HG03196 (cell line): ENCODE results near the gene LCN15.
"Not testable (repeated sequence)": the region's sequence is repeated elsewhere in the genome, so short reads cannot be mapped to it uniquely, and the experiment has no call there.

ENCODE experiments used
- ATAC-seq: cut with Tn5 transposase; IDR thresholded peaks from one replicate; pipeline ENCODE4 v1.9.1; 2021; ENCODE audit not compliant: unreplicated experiment

LCN15 gene

GRCh38 chr9:136775191-136775590, 10.9 kb upstream of the LCN15 start:
- no peak for ATAC-seq

DNA sequence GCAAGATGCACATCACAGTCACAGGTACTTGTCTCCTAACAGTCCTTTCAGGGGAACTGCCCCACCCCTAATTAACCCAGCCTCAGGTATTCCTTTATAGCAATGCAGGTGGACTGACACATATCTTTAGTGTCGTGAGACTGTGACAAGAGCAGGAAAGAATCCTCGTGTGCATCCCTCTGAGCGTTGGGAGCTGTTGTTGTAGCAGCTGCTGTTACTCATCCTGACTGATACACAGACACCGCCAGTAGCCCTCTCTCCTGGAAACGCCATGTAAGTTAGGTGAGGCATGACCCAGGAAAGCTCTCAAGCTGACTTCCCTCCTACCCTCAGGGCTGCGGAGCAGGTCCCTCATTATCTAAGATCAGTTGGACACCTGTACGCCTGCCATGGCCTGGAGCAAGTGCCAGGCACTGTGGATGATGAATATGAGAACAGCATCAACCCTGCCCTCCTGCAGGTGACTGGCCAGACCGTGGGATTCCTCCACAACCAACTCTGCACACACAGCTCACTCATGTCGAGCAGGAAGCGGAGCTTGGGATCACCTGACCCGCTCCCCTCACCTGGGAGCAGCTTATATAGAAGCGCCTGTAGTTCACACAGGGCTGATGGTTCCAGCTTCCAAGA, 10.2 kb upstream of the LCN15 start:
- ATAC-seq, result no peak

DNA sequence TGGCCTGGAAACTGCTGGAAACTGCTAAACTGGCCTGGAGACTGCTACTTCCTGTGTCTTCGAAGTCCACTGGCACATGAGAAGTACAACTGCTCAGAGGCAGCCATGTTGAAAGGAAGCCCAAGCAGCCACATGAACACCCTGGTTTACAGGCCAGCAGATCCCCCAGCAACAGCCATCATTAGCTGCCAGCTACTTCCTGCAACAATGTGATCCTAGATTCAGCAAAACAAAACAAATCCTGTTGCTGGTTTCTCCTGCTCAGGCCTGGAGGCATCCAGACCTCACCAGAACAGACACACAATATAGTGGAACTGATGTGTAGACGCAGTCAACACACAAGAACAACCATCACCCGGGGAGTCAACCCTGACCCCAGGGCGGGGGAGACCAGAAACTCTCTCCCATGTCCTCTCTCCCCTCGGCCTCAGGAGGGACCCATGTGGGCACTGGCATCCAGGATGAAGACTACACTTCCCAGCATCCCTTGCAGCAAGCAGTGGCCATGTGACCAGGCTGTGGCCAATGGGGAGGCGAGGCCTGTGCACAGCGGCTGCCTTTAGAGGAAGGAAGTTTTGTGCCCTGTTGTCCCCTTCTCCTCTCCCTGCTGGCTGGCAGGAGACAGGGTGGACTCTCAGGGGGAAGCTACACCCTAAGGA, 9.2 kb upstream of the LCN15 start:
- no peak for ATAC-seq

- no peak for ATAC-seq
These were observed 7.6 kb upstream of the LCN15 start for GRCh38 chr9:136771907-136772415.

DNA sequence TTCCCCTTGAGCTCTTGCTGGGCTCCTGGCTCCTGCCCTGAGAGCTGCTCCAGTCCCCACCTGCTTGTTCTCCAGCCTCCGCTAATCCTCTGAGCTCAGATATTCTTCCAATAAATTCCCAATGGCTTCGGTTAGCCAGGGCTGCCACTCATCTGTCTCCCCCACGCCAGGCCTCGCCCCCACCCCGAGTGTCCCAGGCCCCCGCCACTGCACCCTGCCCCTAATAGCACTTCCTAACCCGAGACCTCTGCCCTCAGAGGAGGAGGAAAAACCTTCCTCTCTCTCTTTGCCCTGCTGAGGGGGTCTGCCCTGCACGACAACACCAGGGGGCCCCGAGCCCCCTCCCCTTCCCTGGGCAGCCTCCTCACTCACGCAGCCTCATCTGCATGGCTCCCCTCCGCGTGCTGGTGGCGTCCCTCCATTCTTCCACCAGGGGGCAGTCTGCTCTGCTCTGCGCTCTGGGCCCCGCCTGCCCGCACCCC, 5.4 kb upstream of the LCN15 start:
- ATAC-seq, result no peak

DNA sequence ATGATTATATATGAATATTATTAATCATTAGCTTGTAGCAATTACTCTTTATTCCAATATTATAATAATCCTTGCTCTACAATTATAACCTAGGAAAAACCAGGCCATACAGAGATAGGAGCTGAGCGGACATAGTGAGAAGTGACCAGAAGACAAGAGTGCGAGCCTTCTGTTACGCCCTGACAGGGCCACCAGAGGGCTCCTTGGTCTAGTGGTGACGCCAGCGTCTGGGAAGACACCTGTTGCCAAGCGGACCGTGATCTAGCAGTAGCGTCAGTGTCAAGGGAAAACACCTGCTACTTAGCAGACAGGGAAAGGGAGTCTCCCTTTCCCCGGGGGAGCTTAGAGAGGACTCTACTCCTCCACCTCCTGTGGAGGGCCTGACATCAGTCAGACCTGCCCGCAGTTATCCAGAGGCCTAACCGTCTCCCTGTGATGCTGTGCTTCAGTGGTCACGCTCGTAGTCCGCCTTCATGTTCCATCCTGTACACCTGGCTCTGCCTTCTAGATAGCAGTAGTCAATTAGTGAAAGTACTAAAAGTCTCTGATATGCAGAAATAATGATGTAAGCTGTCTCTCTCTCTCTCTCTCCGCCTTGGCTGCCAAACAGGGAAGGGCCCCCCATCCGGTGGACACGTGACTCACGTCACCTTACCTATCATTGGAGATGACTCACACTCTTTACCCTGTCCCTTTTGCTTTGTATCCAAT, 2.2 kb upstream of the LCN15 start:
- not testable (repeated sequence) for ATAC-seq

DNA sequence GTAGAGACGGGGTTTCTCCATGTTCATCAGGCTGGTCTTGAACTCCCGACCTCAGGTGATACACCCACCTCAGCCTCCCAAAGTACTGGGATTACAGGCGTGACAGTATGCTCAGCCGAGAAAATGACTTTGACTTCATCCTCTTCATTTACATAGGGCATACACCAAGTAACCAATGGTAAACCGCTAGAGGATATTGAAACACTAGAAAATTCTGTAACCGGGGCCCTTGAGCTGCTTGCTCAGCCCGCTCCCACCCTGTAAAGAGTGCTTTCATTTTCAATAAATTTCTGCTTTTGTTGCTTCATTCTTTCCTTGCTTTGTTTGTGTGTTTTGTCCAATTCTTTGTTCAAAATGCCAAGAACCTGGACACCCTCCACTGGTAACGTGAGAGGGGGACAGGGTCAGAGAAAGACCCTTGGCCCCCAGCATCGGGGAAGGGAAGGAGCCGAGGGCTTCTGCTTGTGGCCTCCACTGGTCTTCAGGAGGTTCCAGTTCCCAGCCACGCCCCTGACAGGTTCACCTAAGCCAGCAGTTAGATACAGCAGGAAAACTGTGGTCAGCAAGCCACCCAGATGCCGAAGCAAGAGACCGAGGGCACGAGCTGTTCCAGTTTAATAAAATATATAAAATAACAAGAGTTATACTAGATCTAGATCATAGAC, 1.6 kb upstream of the LCN15 start:
- not testable (repeated sequence) for ATAC-seq

- no peak for ATAC-seq
These were observed 723 bp upstream of the LCN15 start for GRCh38 chr9:136765041-136765440.

DNA sequence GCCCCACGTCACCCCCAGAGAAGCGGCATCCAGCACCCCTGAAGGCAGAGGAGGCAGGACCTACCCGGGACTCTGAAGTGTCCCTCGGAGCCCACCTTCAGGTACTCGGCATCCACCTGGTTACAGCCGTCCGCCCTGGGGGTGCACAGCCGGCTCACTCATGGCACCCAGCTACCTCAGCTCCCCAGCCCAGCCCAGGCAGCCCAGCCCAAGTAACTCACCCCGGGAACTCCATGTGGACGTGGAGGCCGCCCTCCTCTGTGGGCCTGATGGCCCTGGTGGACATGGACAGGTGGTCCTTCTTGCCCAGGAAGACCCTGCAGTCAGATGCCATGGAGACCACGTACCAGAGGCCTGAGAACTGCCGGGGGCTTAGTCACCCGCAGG, 676 bp downstream of the LCN15 start:
- no peak for ATAC-seq

DNA sequence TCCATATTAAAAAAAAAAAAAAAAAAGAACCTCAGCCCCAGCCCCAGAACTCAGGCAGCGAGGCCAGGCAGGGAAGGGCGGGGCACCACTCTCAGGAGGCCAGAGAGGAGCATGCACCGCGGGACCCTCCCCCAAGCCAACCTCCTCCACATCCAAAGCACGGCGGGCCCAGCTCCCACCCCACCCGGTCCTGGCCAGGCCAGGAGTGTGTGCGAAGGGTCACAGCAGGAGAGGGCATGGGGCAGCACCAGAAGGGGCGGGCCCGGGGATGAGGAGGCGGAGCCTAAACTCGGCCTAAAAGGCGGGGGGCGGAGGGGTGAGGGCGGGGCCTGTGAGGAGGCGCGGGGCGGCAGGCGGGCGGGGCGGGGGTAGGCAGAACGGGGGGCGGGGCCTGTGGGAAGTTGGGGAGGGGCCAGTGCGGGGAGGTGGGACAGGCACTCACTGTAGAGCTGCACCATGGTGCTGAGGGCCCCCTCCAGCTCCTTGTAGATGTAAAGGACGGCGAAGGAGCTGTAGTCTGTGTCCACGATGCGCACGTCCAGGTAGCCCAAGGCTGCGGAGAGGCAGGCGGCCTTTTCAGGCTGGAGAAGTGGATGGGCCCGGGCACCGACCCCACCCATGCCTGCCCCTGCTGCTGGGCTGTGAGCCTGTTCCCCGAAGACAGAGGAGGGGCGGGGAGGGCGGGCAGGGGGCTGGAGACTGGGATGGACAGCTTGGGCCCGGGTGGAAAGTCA, 1.2 kb downstream of the LCN15 start:
- no peak for ATAC-seq

DNA sequence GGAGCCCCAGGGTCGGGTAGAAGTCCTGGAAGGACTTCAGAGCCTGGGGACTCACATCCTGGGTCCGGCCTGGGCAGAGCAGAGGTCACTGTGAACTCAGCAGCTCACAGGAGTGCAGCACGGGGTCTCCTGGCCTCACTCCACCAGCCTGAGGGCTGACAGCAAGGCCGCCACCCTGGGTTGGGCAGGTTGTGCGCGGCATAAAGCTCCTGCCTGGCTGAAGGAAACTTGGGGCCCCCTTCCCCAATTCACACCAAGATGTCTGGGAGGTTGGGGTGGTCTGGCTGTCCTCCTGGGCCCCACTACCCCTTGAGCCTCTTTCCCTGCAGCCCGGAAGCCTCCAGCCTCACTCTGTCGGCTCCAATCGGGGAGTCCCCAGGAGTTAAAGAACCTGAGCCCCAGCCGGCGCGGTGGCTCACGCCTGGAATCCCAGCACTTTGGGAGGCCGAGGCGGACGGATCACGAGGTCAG, 2.1 kb downstream of the LCN15 start:
- ATAC-seq, result no peak

DNA sequence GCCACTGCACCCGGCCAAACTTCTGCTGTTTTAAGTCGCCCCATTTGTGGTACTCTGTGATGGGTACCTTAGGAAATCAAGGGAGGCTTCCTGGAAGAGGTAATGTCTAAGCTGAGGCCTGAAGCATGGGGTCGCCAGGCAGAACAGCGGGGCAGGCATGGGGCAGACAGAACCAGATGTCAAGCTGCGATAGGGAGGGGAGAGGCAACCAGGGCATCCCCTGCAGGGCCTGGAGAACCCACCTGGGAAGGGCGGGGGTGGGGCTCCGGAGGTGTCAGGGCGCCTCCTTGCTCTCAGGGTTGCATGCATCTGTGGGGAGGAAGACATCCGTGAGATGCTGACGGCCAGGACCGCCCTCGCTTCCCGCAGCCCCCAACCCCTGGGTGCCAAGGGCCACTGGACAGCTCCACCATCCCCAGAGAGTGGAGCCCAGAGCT, 2.8 kb downstream of the LCN15 start:
- no peak for ATAC-seq

GRCh38 chr9:136760834-136761544, 3.3 kb downstream of the LCN15 start:
- not testable (repeated sequence) for ATAC-seq

GRCh38 chr9:136760424-136760823, 3.9 kb downstream of the LCN15 start:
- no peak for ATAC-seq

DNA sequence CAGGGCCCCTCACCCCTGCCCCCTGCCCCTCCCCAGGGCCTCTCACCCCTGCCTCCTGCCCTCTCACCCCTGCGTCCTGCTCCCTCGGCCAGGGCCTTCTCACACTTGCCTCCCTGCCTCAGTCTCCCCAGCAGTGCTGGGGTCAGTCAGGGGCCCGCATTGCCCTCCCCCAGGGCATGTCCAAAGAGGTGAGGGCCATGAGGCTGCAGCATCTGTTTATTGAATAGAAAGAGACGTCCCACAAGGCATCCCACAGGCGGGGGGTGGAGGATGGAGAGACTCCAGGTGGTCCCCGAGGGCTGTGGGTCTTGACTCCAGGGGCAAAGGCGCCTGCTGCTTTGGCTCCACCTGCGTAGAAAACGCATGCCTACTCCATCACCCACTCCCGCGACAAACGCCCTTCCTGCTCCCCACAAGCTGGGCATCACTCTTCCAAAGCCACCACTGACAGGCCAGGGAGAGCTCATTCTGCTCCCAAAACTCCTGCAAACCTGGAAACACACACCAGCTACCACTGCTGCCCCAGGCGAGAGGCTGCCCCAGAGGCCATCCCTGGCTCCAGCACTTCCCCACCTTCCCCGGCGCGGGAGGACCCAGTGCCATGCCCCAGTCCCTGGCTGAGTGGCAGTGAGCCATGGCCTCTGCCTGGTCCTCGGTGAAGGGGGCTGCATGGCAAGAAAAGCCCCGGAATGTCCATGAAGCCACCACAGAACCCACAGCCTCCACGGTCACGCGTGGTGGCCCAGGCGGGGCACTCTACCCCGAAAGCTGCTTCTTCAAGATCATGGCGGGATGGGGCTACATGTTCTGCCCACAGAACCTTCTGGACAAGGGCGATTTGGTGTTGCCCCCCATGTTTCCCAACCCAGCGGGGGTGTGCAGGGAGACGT, 4.6 kb downstream of the LCN15 start:
- no peak for ATAC-seq

GRCh38 chr9:136759001-136759400, 5.3 kb downstream of the LCN15 start:
- ATAC-seq, result no peak

DNA sequence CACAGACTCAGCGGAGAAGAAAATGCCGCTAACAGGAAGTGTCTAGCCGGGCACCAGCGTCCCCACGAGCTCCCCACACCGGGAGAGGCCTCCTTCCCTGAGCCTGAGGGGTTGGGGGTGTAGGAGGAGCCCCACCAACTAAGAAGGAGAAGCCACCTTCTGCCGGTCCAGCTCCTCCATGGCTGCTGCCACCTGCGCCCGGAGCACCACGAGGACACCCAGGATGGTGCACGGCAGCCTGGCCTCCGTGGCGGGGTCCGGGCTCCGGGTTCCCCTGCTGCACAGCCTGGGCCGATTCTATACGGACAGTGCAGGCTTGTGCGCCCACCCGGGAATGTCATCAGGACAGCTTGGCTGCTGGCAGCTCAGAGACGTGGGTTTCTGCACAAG, 6.6 kb downstream of the LCN15 start:
- no peak for ATAC-seq

GRCh38 chr9:136757328-136757727, 7.0 kb downstream of the LCN15 start:
- no peak for ATAC-seq

GRCh38 chr9:136756836-136757235, 7.5 kb downstream of the LCN15 start:
- ATAC-seq, result no peak
